Neural crest cell (in vitro differentiated cells): ENCODE data around the gene LAS1L. TPM values are rescaled to one million over a fixed set of nuclear protein-coding genes. Genes with fewer than 3 reads are reported as not detected.

Source experiments
- DNase-seq: peaks from one replicate; pipeline ENCODE4 v3.0.0; 2021; ENCODE audit warnings: low read depth, mixed read lengths, low spot score
- H3K27ac Mint-ChIP-seq: one replicate; pipeline ENCODE4 v1.8.0; 2021; ENCODE audit warnings: mild to moderate bottlenecking, mixed read lengths; ENCODE audit not compliant: unreplicated experiment
- H3K27me3 Mint-ChIP-seq: 2 replicates; pipeline ENCODE4 v1.8.0; 2021; ENCODE audit warnings: low read depth, mild to moderate bottlenecking, mixed read lengths
- H3K36me3 Mint-ChIP-seq: 2 replicates; pipeline ENCODE4 v1.8.0; 2021; ENCODE audit warnings: low read depth, mild to moderate bottlenecking, mixed read lengths
- H3K4me1 Mint-ChIP-seq: 2 replicates; pipeline ENCODE4 v1.8.0; 2021; ENCODE audit warnings: mixed read lengths
- H3K4me3 Mint-ChIP-seq: one replicate; pipeline ENCODE4 v1.8.0; 2021; ENCODE audit warnings: mild to moderate bottlenecking, mixed read lengths
- H3K9me3 Mint-ChIP-seq: 2 replicates; pipeline ENCODE4 v1.8.0; 2021; ENCODE audit warnings: mixed read lengths
- CTCF ChIP-seq: fragments of 200-600 bp; sonication (generic); conservative IDR thresholded peaks from 2 replicates; pipeline ENCODE4 v1.5.0; 2021; ENCODE audit warnings: antibody characterized with exemption, mild to moderate bottlenecking
- total RNA-seq: library from RNA; stranded (reverse); gene quantifications from 2 replicates; pipeline ENCODE4 v1.2.1, GENCODE V29; 2021

The LAS1L gene
- total RNA-seq, 1 donor from 2014 or later = 48.5 TPM

GRCh38 chrX:65516756-65517155 is 17.8 kb downstream of the LAS1L start:
- no peaks in the 10 kb centered on the region for H3K9me3 Mint-ChIP-seq
- no peak for TF ChIP-seq CTCF
- no peak overlapping the region for H3K27ac Mint-ChIP-seq
- H3K4me3 Mint-ChIP-seq = no peak overlapping the region
- H3K4me1 Mint-ChIP-seq = no peaks in the 10 kb centered on the region
- DNase-seq = no peak
- no peaks in the 10 kb centered on the region for H3K27me3 Mint-ChIP-seq
- peaks cover 10% of the 10 kb centered on the region for H3K36me3 Mint-ChIP-seq

GRCh38 chrX:65513610-65514009 is 21.0 kb downstream of the LAS1L start:
- TF ChIP-seq CTCF = no peak
- H3K4me3 Mint-ChIP-seq = no peak overlapping the region
- H3K36me3 Mint-ChIP-seq = peaks cover 14% of the 10 kb centered on the region
- H3K27me3 Mint-ChIP-seq = no peaks in the 10 kb centered on the region
- DNase-seq = no peak
- H3K4me1 Mint-ChIP-seq = no peaks in the 10 kb centered on the region
- H3K9me3 Mint-ChIP-seq = peaks cover 3% of the 10 kb centered on the region
- H3K27ac Mint-ChIP-seq = no peak overlapping the region

- Mint-ChIP-seq H3K4me1 (no peaks in the 10 kb centered on the region), H3K27me3 (no peaks in the 10 kb centered on the region), H3K4me3 (no peak overlapping the region), H3K9me3 (peaks cover 5% of the 10 kb centered on the region), H3K27ac (no peak overlapping the region), H3K36me3 (peaks cover 17% of the 10 kb centered on the region)
- TF ChIP-seq CTCF = no peak
- no peak for DNase-seq
These were observed 25.2 kb downstream of the LAS1L start for GRCh38 chrX:65509400-65509799.

- no peak for TF ChIP-seq CTCF
- peaks cover 17% of the 10 kb centered on the region for H3K36me3 Mint-ChIP-seq
These were observed 25.7 kb downstream of the LAS1L start for GRCh38 chrX:65508851-65509250.

GRCh38 chrX:65502618-65503017 is 32.0 kb downstream of the LAS1L start:
- no peak overlapping the region for H3K4me3 Mint-ChIP-seq
- peaks cover 8% of the 10 kb centered on the region for H3K36me3 Mint-ChIP-seq
- H3K4me1 Mint-ChIP-seq = no peaks in the 10 kb centered on the region
- DNase-seq = no peak
- H3K27ac Mint-ChIP-seq = no peak overlapping the region
- no peak for TF ChIP-seq CTCF
- no peaks in the 10 kb centered on the region for H3K27me3 Mint-ChIP-seq
- H3K9me3 Mint-ChIP-seq = peaks cover 4% of the 10 kb centered on the region

More at GRCh38 chrX:65508851-65509250, 25.7 kb downstream of the LAS1L start:
- Mint-ChIP-seq H3K9me3 (peaks cover 6% of the 10 kb centered on the region), H3K4me1 (no peaks in the 10 kb centered on the region), H3K4me3 (no peak overlapping the region), H3K27ac (no peak overlapping the region), H3K27me3 (no peaks in the 10 kb centered on the region)
- DNase-seq = no peak

GRCh38 chrX:65493431-65493830 is 41.2 kb downstream of the LAS1L start:
- Mint-ChIP-seq H3K27me3 (no peaks in the 10 kb centered on the region), H3K4me1 (no peaks in the 10 kb centered on the region)
- no peak for DNase-seq

More at GRCh38 chrX:65493431-65493830, 41.2 kb downstream of the LAS1L start:
- Mint-ChIP-seq H3K9me3 (no peaks in the 10 kb centered on the region), H3K36me3 (no peaks in the 10 kb centered on the region), H3K4me3 (no peak overlapping the region), H3K27ac (no peak overlapping the region)
- TF ChIP-seq CTCF = no peak
